ENCODE results near the gene HOXC6.
A peak's percentile ranks its signal among the peaks of the same experiment; 100 is the strongest.

HOXC6 gene

GRCh38 chr12:54045401-54045800 is 17.2 kb downstream of the HOXC6 start (continued):
- TF ChIP-seq HIC1 (tag by site-specific recombination; IDR thresholded peaks at IDR 0.05) (no peak), ZBTB8A (tag by site-specific recombination; IDR thresholded peaks at IDR 0.05) (no peak), ZNF555 (tag by site-specific recombination; conservative IDR thresholded peaks at IDR 0.05) (no peak)
- TF ChIP-seq, protein P1, sequence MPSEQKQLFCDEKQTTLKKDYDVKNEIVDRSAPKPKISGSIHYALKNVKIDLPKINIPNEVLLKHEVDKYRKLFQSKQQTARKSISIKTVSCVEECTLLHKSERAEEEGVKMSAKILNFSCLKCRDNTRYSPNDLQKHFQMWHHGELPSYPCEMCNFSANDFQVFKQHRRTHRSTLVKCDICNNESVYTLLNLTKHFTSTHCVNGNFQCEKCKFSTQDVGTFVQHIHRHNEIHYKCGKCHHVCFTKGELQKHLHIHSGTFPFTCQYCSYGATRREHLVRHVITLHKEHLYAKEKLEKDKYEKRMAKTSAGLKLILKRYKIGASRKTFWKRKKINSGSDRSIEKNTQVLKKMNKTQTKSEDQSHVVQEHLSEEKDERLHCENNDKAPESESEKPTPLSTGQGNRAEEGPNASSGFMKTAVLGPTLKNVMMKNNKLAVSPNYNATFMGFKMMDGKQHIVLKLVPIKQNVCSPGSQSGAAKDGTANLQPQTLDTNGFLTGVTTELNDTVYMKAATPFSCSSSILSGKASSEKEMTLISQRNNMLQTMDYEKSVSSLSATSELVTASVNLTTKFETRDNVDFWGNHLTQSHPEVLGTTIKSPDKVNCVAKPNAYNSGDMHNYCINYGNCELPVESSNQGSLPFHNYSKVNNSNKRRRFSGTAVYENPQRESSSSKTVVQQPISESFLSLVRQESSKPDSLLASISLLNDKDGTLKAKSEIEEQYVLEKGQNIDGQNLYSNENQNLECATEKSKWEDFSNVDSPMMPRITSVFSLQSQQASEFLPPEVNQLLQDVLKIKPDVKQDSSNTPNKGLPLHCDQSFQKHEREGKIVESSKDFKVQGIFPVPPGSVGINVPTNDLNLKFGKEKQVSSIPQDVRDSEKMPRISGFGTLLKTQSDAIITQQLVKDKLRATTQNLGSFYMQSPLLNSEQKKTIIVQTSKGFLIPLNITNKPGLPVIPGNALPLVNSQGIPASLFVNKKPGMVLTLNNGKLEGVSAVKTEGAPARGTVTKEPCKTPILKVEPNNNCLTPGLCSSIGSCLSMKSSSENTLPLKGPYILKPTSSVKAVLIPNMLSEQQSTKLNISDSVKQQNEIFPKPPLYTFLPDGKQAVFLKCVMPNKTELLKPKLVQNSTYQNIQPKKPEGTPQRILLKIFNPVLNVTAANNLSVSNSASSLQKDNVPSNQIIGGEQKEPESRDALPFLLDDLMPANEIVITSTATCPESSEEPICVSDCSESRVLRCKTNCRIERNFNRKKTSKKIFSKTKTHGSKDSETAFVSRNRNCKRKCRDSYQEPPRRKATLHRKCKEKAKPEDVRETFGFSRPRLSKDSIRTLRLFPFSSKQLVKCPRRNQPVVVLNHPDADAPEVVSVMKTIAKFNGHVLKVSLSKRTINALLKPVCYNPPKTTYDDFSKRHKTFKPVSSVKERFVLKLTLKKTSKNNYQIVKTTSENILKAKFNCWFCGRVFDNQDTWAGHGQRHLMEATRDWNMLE (tag by site-specific recombination; conservative IDR thresholded peaks at IDR 0.05; ENCODE audit: low read depth), result no peak

DNA sequence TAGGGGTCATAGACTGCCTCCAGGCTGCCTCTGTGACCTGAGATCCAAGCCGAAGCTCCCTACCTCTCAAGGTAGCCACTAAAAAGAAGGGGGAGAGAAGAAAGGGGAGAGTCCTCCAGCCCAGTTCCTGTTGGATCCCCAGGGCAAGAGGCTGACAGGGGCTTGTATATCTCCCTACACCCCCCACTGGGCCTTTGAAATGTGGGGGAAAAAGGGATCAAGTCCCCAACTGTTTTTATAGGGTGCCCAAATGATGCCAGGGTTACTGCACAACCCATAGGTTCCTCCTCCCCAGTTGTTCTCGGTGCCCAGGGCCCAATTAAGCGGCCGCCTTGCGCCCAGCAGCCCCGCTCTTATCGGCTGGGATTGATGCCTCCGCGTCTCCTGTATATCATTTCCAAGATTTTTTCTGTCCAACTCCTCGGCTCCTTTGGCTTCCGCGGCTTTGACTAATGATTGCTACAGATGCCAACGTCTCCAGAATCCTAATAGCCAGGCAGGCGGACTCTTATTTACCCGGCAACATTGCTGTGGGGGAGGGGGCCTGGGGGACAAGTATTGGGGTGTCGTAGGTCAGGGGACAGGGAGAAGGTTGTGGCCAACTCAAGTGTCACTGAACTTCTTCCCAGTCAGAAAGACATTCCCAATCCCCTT is 17.8 kb downstream of the HOXC6 start:
- ChIA-PET POLR2A (interaction anchor here (0.6 to 2.0 kb wide), 2 partner anchors 8 to 28 kb away, joined by 5 to 15 read pairs; partner anchors contain the start of gene HOXC4), CTCF (interaction anchor here (0.7 to 0.9 kb wide), 2 partner anchors 23 to 155 kb away, joined by 4 read pairs; no protein-coding TSS in a partner anchor)
- TF ChIP-seq, protein P2, sequence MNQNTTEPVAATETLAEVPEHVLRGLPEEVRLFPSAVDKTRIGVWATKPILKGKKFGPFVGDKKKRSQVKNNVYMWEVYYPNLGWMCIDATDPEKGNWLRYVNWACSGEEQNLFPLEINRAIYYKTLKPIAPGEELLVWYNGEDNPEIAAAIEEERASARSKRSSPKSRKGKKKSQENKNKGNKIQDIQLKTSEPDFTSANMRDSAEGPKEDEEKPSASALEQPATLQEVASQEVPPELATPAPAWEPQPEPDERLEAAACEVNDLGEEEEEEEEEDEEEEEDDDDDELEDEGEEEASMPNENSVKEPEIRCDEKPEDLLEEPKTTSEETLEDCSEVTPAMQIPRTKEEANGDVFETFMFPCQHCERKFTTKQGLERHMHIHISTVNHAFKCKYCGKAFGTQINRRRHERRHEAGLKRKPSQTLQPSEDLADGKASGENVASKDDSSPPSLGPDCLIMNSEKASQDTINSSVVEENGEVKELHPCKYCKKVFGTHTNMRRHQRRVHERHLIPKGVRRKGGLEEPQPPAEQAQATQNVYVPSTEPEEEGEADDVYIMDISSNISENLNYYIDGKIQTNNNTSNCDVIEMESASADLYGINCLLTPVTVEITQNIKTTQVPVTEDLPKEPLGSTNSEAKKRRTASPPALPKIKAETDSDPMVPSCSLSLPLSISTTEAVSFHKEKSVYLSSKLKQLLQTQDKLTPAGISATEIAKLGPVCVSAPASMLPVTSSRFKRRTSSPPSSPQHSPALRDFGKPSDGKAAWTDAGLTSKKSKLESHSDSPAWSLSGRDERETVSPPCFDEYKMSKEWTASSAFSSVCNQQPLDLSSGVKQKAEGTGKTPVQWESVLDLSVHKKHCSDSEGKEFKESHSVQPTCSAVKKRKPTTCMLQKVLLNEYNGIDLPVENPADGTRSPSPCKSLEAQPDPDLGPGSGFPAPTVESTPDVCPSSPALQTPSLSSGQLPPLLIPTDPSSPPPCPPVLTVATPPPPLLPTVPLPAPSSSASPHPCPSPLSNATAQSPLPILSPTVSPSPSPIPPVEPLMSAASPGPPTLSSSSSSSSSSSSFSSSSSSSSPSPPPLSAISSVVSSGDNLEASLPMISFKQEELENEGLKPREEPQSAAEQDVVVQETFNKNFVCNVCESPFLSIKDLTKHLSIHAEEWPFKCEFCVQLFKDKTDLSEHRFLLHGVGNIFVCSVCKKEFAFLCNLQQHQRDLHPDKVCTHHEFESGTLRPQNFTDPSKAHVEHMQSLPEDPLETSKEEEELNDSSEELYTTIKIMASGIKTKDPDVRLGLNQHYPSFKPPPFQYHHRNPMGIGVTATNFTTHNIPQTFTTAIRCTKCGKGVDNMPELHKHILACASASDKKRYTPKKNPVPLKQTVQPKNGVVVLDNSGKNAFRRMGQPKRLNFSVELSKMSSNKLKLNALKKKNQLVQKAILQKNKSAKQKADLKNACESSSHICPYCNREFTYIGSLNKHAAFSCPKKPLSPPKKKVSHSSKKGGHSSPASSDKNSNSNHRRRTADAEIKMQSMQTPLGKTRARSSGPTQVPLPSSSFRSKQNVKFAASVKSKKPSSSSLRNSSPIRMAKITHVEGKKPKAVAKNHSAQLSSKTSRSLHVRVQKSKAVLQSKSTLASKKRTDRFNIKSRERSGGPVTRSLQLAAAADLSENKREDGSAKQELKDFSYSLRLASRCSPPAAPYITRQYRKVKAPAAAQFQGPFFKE (tag by site-specific recombination; IDR thresholded peaks at IDR 0.05; ENCODE audit: borderline replicate concordance), result no peak
- TF ChIP-seq BCL11B (tag by site-specific recombination; IDR thresholded peaks at IDR 0.05; ENCODE audit: low read depth), result no peak

DNA sequence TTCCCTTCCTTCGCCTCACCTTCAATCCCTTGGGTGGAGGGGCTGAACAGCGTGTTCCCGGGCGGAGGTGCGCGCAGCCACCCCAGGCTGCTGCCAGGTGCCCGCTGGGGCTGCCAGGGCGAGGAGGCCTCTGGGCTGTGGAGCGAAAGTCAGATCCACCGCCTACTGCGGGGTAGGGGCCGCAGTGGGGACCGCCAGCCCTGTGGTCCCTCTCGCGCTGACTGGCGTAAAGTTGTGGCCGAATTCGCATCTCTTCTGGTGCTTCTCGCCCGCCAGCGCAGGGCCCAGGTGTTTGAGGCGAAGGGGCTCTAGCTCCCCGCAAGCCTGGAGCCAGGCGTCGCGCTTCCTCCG is 18.5 kb downstream of the HOXC6 start:
- H3K36me3 ChIP-seq (ENCODE audit: control insufficient read depth in 2 of 2, insufficient read depth in 1 of 2, low read length in 2 of 2), result peaks cover 4 to 29% of the 10 kb centered on the region in 2 experiments
- no peak overlapping the region for H3K27ac ChIP-seq (ENCODE audit: extremely low read depth, low read depth, low read length)
- ChIA-PET CTCF (interaction anchor here (0.7 kb wide), 1 partner anchor 10 kb away, joined by 3 read pairs; no protein-coding TSS in a partner anchor), POLR2A (no interaction called here)
- TF ChIP-seq, protein P3, sequence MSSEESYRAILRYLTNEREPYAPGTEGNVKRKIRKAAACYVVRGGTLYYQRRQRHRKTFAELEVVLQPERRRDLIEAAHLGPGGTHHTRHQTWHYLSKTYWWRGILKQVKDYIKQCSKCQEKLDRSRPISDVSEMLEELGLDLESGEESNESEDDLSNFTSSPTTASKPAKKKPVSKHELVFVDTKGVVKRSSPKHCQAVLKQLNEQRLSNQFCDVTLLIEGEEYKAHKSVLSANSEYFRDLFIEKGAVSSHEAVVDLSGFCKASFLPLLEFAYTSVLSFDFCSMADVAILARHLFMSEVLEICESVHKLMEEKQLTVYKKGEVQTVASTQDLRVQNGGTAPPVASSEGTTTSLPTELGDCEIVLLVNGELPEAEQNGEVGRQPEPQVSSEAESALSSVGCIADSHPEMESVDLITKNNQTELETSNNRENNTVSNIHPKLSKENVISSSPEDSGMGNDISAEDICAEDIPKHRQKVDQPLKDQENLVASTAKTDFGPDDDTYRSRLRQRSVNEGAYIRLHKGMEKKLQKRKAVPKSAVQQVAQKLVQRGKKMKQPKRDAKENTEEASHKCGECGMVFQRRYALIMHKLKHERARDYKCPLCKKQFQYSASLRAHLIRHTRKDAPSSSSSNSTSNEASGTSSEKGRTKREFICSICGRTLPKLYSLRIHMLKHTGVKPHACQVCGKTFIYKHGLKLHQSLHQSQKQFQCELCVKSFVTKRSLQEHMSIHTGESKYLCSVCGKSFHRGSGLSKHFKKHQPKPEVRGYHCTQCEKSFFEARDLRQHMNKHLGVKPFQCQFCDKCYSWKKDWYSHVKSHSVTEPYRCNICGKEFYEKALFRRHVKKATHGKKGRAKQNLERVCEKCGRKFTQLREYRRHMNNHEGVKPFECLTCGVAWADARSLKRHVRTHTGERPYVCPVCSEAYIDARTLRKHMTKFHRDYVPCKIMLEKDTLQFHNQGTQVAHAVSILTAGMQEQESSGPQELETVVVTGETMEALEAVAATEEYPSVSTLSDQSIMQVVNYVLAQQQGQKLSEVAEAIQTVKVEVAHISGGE (tag by site-specific recombination; conservative IDR thresholded peaks at IDR 0.05; ENCODE audit: low read depth), result no peak
- TF ChIP-seq ZXDB (tag by site-specific recombination; IDR thresholded peaks at IDR 0.05) (no peak), ZNF48 (tag by site-specific recombination; IDR thresholded peaks at IDR 0.05) (no peak), SALL2 (tag by site-specific recombination; IDR thresholded peaks at IDR 0.05; ENCODE audit: borderline replicate concordance) (no peak), SCRT1 (tag by site-specific recombination; IDR thresholded peaks at IDR 0.05; ENCODE audit: borderline replicate concordance) (no peak), ZNF521 (tag by site-specific recombination; IDR thresholded peaks at IDR 0.05) (no peak), ZBTB6 (tag by site-specific recombination; IDR thresholded peaks at IDR 0.05) (peak; percentile 80)
- H3K4me1 ChIP-seq (ENCODE audit: control insufficient read depth, insufficient read depth, low read length), result peaks cover 58% of the 10 kb centered on the region
- no peaks in the 10 kb centered on the region for H3K9me3 ChIP-seq (ENCODE audit: control insufficient read depth, insufficient read depth, low read depth, low read length)
- no peak overlapping the region for H3K4me3 ChIP-seq (ENCODE audit: low read depth, low read length)

More for the DNA sequence above, 17.8 kb downstream of the HOXC6 start:
- Histone ChIP-seq H3K4me3 (ENCODE audit: low read depth, low read length) (no peak overlapping the region), H3K9me3 (ENCODE audit: control insufficient read depth, insufficient read depth, low read depth, low read length) (no peaks in the 10 kb centered on the region), H3K4me1 (ENCODE audit: control insufficient read depth, insufficient read depth, low read length) (peaks cover 55% of the 10 kb centered on the region), H3K27ac (ENCODE audit: extremely low read depth, low read depth, low read length) (no peak overlapping the region), H3K36me3 (ENCODE audit: control insufficient read depth in 2 of 2, insufficient read depth in 1 of 2, low read length in 2 of 2) (peaks cover 7 to 36% of the 10 kb centered on the region in 2 experiments)
